OCI-LY3 (cell line): ENCODE results near the gene E2F3.

Experiments used
- EZH2phosphoT487 ChIP-seq: fragments of 200-600 bp; shearing (Covaris generic); IDR thresholded peaks from 2 replicates; pipeline ENCODE4 v1.6.1; 2018; ENCODE audit warnings: antibody characterized with exemption, mixed run types, low read depth
- TF ChIP-seq, protein P1 (sequence below): fragments of 200-600, 300-600 bp; sonication (generic); IDR thresholded peaks from 2 replicates; pipeline ENCODE4 v1.5.1; 2014; ENCODE audit warnings: antibody characterized with exemption, low read length, low read depth

DNA sequence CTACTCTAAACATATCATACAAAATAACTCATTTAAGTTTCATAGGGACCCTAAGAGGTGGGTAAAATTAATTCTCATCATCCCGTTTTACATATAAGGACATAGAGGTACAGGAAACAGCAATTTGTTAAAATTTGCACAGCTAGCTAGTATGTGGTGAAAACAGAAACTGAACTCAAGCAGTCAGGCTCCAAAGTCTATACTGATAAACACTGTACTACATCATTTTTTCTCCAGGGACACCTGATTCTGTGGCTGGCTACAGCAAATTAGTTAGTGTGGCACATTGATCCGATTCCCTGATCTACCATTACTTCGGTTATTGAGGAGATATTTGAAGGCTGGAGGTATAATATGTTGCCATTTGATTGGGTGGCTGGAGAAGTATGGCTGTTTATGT, 36.2 kb upstream of the E2F3 start:
- TF ChIP-seq, protein P1, sequence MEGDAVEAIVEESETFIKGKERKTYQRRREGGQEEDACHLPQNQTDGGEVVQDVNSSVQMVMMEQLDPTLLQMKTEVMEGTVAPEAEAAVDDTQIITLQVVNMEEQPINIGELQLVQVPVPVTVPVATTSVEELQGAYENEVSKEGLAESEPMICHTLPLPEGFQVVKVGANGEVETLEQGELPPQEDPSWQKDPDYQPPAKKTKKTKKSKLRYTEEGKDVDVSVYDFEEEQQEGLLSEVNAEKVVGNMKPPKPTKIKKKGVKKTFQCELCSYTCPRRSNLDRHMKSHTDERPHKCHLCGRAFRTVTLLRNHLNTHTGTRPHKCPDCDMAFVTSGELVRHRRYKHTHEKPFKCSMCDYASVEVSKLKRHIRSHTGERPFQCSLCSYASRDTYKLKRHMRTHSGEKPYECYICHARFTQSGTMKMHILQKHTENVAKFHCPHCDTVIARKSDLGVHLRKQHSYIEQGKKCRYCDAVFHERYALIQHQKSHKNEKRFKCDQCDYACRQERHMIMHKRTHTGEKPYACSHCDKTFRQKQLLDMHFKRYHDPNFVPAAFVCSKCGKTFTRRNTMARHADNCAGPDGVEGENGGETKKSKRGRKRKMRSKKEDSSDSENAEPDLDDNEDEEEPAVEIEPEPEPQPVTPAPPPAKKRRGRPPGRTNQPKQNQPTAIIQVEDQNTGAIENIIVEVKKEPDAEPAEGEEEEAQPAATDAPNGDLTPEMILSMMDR = no peak
- no peak for TF ChIP-seq EZH2phosphoT487
